NCI-H1694 (cell line): ENCODE data around the gene GRIK3.

Source experiments
- DNase-seq: peaks from one replicate; lab custom pipeline; 2025; lab: John Stamatoyannopoulos, UW

Gene GRIK3

GRCh38 chr1:36761113-36761512, 273.2 kb downstream of the GRIK3 start:
- no peak for DNase-seq

- no peak for DNase-seq
These were observed 274.2 kb downstream of the GRIK3 start for GRCh38 chr1:36760081-36760480.

GRCh38 chr1:36759355-36759754, 275.0 kb downstream of the GRIK3 start:
- DNase-seq = no peak

GRCh38 chr1:36755303-36756230, 278.7 kb downstream of the GRIK3 start:
- DNase-seq = peak; percentile 24

GRCh38 chr1:36754366-36754765, 279.9 kb downstream of the GRIK3 start:
- no peak for DNase-seq

DNA sequence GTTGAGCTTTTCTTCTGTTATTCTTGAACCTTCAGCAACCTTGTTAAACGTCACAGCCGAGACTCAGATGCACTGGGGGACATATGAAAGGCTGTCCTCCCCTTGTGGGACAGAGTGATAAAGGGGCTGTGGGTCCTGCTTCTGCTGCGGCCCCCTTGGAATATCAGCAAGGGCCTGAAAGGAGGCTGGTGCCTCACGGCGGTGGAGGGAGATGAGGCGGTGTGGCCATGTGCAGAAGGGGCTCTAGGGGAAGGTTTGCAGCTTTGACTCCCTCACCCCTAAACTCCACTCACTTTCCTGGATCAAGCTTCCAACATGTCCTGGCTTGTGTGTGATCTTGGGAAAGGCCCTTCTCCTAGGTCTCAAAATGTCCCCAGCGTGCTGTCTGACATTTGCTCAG, 280.9 kb downstream of the GRIK3 start:
- no peak for DNase-seq

GRCh38 chr1:36752891-36753361, 281.4 kb downstream of the GRIK3 start:
- no peak for DNase-seq

DNA sequence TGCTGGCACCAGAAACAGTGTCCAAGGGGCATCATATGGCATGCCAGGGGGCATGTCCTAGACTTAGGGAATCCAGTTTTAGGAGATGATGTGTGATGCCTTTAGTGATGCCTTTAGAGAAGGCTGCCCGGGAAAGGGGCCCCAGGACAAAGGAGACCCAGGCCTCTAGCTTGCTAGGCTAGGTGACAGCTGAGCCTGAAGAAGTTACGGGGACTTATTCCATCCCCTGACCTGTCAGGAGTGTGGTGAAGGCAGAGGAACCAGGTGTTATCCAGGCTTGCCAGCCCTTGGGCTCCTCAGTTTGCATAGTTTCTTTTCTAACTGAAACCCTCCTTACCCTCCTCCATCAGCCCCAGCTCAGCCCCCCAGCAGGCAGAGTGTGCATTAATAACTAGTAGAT, 281.9 kb downstream of the GRIK3 start:
- no peak for DNase-seq

- no peak for DNase-seq
These were observed 282.8 kb downstream of the GRIK3 start for GRCh38 chr1:36751525-36751924.

- no peak for DNase-seq
These were observed 285.8 kb downstream of the GRIK3 start for GRCh38 chr1:36748466-36748865.
